MM.1S (cell line): ENCODE results near the gene ZSWIM4.

Experiments
- CTCF ChIP-seq: fragments of 300-600 bp; sonication (generic); IDR thresholded peaks from 2 replicates; pipeline ENCODE4 v1.5.1; 2016; ENCODE audit warnings: antibody characterized with exemption, low read length, mixed read lengths
- EZH2 ChIP-seq: fragments of 300-600 bp; sonication (generic); optimal IDR thresholded peaks from 2 replicates; pipeline ENCODE3; 2017; ENCODE audit warnings: low read depth, mild to moderate bottlenecking, antibody characterized with exemption, low read length, mixed read lengths
- EZH2phosphoT487 ChIP-seq: fragments of 300-600 bp; sonication (generic); IDR thresholded peaks from 2 replicates; pipeline ENCODE4 v1.6.1; 2018; ENCODE audit warnings: antibody characterized with exemption, low read length

- TF ChIP-seq CTCF: no peak
- TF ChIP-seq EZH2phosphoT487: no peak
- TF ChIP-seq EZH2: no peak
Measured at GRCh38 chr19:13807421-13808021, 12.3 kb downstream of the ZSWIM4 start.
